ENCODE data around the gene MAP3K6. TPM values are rescaled to one million over a fixed set of nuclear protein-coding genes. Genes with fewer than 3 reads are reported as not detected.

The MAP3K6 gene
- polyA plus RNA-seq, 1 donor from 2014 or later: 4.4 TPM

- TF ChIP-seq POLR2AphosphoS5 (IDR thresholded peaks at IDR 0.05): no peak
- no peak for TF ChIP-seq RAD21 (conservative IDR thresholded peaks at IDR 0.05)
Observed at GRCh38 chr1:27367160-27367650, 444 bp upstream of the MAP3K6 start (continued).

GRCh38 chr1:27366113-27366410, 699 bp downstream of the MAP3K6 start:
- Histone ChIP-seq H2AFZ (ENCODE audit: low read depth, low read length) (no peak overlapping the region), H3F3A (ENCODE audit: insufficient read depth, low read length, poor library complexity, severe bottlenecking) (no peaks in the 10 kb centered on the region), H3K79me2 (replicated peaks; ENCODE audit: insufficient read depth, low read length) (no peaks in the 10 kb centered on the region), H3K9me2 (ENCODE audit: insufficient read depth, low read length) (no peaks in the 10 kb centered on the region), H3K9ac (ENCODE audit: low read length) (peak overlapping the region; percentile 36), H4K20me1 (ENCODE audit: insufficient read depth) (no peaks in the 10 kb centered on the region), H3K4me3 (ENCODE audit: low read length) (peak overlapping the region; percentile 64), H3K36me3 (ENCODE audit: insufficient read depth, low read length) (no peaks in the 10 kb centered on the region), H3K27me3 (ENCODE audit: insufficient read depth, low read depth, low read length) (peaks cover 9% of the 10 kb centered on the region), H3K9me3 (ENCODE audit: low read length) (no peaks in the 10 kb centered on the region), H3K27ac (ENCODE audit: low read length) (no peak overlapping the region), H3K4me2 (ENCODE audit: low read length) (peak overlapping the region; percentile 55)
- TF ChIP-seq TAF1 (IDR thresholded peaks at IDR 0.05; ENCODE audit: low read depth) (no peak), MXI1 (conservative IDR thresholded peaks at IDR 0.05; ENCODE audit: poor library complexity, severe bottlenecking) (no peak), EP300 (conservative IDR thresholded peaks at IDR 0.05; ENCODE audit: poor library complexity, severe bottlenecking) (no peak), EZH2 (IDR thresholded peaks at IDR 0.05; ENCODE audit: borderline replicate concordance, insufficient read depth, low read length, poor library complexity, severe bottlenecking) (no peak), RAD21 (conservative IDR thresholded peaks at IDR 0.05) (no peak), SMC3 (conservative IDR thresholded peaks at IDR 0.05; ENCODE audit: poor library complexity) (no peak), POLR2AphosphoS5 (IDR thresholded peaks at IDR 0.05) (no peak)
- TF ChIP-seq, protein P1, sequence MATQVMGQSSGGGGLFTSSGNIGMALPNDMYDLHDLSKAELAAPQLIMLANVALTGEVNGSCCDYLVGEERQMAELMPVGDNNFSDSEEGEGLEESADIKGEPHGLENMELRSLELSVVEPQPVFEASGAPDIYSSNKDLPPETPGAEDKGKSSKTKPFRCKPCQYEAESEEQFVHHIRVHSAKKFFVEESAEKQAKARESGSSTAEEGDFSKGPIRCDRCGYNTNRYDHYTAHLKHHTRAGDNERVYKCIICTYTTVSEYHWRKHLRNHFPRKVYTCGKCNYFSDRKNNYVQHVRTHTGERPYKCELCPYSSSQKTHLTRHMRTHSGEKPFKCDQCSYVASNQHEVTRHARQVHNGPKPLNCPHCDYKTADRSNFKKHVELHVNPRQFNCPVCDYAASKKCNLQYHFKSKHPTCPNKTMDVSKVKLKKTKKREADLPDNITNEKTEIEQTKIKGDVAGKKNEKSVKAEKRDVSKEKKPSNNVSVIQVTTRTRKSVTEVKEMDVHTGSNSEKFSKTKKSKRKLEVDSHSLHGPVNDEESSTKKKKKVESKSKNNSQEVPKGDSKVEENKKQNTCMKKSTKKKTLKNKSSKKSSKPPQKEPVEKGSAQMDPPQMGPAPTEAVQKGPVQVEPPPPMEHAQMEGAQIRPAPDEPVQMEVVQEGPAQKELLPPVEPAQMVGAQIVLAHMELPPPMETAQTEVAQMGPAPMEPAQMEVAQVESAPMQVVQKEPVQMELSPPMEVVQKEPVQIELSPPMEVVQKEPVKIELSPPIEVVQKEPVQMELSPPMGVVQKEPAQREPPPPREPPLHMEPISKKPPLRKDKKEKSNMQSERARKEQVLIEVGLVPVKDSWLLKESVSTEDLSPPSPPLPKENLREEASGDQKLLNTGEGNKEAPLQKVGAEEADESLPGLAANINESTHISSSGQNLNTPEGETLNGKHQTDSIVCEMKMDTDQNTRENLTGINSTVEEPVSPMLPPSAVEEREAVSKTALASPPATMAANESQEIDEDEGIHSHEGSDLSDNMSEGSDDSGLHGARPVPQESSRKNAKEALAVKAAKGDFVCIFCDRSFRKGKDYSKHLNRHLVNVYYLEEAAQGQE (IDR thresholded peaks at IDR 0.05; ENCODE audit: borderline replicate concordance): no peak
- TF ChIP-seq, protein P2, sequence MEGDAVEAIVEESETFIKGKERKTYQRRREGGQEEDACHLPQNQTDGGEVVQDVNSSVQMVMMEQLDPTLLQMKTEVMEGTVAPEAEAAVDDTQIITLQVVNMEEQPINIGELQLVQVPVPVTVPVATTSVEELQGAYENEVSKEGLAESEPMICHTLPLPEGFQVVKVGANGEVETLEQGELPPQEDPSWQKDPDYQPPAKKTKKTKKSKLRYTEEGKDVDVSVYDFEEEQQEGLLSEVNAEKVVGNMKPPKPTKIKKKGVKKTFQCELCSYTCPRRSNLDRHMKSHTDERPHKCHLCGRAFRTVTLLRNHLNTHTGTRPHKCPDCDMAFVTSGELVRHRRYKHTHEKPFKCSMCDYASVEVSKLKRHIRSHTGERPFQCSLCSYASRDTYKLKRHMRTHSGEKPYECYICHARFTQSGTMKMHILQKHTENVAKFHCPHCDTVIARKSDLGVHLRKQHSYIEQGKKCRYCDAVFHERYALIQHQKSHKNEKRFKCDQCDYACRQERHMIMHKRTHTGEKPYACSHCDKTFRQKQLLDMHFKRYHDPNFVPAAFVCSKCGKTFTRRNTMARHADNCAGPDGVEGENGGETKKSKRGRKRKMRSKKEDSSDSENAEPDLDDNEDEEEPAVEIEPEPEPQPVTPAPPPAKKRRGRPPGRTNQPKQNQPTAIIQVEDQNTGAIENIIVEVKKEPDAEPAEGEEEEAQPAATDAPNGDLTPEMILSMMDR (IDR thresholded peaks at IDR 0.05; ENCODE audit: poor library complexity, severe bottlenecking): no peak

GRCh38 chr1:27365372-27366112, 1.2 kb downstream of the MAP3K6 start:
- Histone ChIP-seq H4K20me1 (ENCODE audit: insufficient read depth) (no peaks in the 10 kb centered on the region), H3K27me3 (ENCODE audit: insufficient read depth, low read depth, low read length) (peaks cover 14% of the 10 kb centered on the region), H2AFZ (ENCODE audit: low read depth, low read length) (no peak overlapping the region), H3K79me2 (replicated peaks; ENCODE audit: insufficient read depth, low read length) (no peaks in the 10 kb centered on the region), H3K27ac (ENCODE audit: low read length) (no peak overlapping the region), H3K4me2 (ENCODE audit: low read length) (peak overlapping the region; percentile 55), H3K9me3 (ENCODE audit: low read length) (no peaks in the 10 kb centered on the region), H3K9ac (ENCODE audit: low read length) (peak overlapping the region; percentile 36), H3F3A (ENCODE audit: insufficient read depth, low read length, poor library complexity, severe bottlenecking) (no peaks in the 10 kb centered on the region), H3K9me2 (ENCODE audit: insufficient read depth, low read length) (no peaks in the 10 kb centered on the region), H3K36me3 (ENCODE audit: insufficient read depth, low read length) (no peaks in the 10 kb centered on the region), H3K4me3 (ENCODE audit: low read length) (peak overlapping the region; percentile 64)
- TF ChIP-seq EZH2 (IDR thresholded peaks at IDR 0.05; ENCODE audit: borderline replicate concordance, insufficient read depth, low read length, poor library complexity, severe bottlenecking) (no peak), MXI1 (conservative IDR thresholded peaks at IDR 0.05; ENCODE audit: poor library complexity, severe bottlenecking) (no peak), POLR2AphosphoS5 (IDR thresholded peaks at IDR 0.05) (no peak), RAD21 (conservative IDR thresholded peaks at IDR 0.05) (no peak), TAF1 (IDR thresholded peaks at IDR 0.05; ENCODE audit: low read depth) (no peak), SMC3 (conservative IDR thresholded peaks at IDR 0.05; ENCODE audit: poor library complexity) (no peak), EP300 (conservative IDR thresholded peaks at IDR 0.05; ENCODE audit: poor library complexity, severe bottlenecking) (no peak)
- TF ChIP-seq, protein P2 (IDR thresholded peaks at IDR 0.05; ENCODE audit: poor library complexity, severe bottlenecking): no peak
- TF ChIP-seq, protein P1 (IDR thresholded peaks at IDR 0.05; ENCODE audit: borderline replicate concordance): no peak

Measured in neural cell (in vitro differentiated cells).